HG03342 (cell line): ENCODE results near the gene DIPK1A.
A peak's percentile ranks its signal among the peaks of the same experiment; 100 is the strongest.
"Not testable (repeated sequence)": the region's sequence is repeated elsewhere in the genome, so short reads cannot be mapped to it uniquely, and the experiment has no call there.

ENCODE experiments used
- ATAC-seq: cut with Tn5 transposase; IDR thresholded peaks from one replicate; pipeline ENCODE4 v1.9.1; 2021; ENCODE audit warnings: mild to moderate bottlenecking, moderate library complexity; ENCODE audit not compliant: unreplicated experiment

DIPK1A gene

DNA sequence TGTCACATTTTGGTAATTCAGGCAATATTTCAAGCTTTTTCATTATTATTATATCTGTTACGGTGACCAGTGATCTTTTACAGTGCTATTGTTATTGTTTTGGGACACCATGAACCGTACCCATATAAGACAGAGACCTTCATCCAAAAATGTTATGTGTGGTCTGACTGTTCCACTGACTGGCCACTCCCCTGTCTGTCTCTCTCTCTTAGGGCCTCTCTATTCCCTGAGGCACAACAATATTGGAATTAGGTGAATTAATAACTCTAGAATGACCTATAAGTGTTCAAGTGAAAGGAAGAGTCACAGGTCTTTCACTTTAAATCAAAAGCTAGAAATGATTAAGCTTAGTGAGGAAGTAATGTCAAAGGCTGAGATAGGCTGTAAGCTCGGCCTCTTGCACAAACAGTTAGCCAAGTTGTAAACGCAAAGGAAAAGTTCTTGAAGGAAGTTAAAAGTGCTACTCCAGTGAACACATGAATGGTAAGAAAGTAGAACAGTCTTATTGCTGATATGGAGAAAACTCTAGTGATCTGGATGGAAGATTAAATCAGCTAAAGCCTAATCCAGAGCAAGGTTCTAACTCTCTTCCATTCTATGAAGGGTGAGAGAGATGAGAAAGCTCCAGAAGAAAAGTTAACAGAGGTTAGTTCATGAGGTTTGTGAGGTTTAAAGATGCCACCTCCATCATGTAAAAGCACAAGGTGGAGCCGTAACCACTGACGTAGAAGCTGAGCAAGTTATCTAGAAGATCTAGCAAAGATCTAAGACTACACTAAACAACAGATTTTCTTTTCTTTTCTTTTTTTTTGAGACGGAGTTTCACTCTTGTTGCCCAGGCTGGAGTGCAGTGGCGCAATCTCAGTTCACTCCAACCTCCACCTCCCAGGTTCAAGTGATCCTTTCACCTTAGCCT lies 19.7 kb upstream of the DIPK1A start:
- peak; percentile 63 for ATAC-seq

DNA sequence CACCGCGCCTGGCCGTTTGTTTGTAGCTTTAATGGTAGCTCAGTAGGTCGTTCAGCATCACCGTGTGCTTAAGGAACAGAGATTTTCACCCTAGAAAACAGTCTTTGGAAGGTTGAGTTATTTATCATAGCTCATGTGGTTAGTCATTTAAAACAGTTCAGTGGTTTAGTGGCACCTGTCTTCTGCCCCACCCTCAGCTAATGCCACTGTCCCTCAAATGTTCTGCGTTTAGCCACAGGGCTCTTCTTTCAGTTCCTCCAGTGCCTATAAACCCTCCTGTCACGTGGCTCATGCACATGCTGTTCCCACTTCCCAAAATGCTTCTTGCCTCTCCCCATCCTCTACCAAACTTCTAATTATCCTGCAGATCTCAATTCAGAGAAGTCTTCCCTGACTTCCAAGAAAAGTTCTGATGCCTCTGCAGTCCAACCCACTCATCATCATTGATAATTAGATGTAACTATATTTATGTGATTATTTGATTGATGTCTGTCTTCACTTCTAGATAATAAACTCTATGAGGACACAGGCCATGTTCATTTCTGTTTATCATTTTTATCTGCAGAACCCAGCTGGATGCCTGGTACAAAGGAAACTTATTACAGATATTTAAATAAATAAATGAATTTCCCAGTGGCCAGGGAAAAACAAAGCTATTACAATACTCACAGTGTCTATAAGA lies 14.4 kb upstream of the DIPK1A start:
- peak; percentile 78 for ATAC-seq

DNA sequence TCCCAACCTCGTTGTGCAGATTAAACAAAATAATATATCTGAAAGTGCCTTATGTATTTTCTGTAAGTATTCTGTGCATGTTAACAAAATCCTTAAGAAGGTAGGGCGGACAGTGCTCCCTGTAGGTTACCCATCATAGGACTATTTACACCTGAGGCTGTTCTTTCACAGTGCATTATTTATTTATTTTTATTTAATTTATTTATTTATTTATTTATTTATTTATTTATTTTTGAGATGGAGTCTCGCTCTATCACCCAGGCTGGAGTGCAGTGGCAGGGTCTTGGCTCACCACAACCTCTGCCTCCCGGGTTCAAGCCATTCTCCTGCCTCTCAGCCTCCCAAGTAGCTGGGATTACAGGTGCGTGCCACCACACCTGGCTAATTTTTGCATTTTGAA lies 12.8 kb upstream of the DIPK1A start:
- ATAC-seq = not testable (repeated sequence)

DNA sequence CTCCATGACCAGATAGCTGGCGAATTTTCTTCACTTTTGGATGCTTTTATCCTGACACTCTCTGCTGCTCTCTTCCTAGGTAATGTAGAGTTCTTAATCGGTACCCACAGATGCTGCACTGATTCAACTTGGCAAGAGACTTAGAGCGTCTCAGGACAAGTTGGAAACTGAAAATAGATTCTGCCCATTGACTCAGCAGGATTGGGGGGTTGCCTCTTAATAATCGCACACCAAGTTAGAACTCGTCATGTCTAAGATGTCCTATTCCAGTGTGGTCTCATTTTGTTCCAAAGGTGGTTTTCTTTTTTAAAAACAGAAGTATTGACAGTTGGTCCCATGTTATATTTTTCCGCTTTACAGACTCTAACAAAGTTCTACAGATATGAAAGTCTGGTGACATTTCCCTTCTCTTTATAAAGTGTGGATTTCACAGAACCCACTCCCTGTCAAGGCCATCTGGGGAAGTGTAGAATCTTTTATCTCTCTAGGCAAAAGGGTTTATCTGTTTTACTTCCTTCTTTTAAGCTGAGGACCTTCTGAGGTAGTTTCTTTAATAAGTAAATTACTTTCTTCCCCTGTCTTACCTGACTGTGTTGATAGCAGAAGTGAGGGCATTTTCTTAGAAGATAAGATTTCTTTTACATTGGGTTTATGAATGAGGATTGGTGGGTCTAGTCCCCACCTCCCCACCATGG lies 12.1 kb upstream of the DIPK1A start:
- ATAC-seq = no peak

DNA sequence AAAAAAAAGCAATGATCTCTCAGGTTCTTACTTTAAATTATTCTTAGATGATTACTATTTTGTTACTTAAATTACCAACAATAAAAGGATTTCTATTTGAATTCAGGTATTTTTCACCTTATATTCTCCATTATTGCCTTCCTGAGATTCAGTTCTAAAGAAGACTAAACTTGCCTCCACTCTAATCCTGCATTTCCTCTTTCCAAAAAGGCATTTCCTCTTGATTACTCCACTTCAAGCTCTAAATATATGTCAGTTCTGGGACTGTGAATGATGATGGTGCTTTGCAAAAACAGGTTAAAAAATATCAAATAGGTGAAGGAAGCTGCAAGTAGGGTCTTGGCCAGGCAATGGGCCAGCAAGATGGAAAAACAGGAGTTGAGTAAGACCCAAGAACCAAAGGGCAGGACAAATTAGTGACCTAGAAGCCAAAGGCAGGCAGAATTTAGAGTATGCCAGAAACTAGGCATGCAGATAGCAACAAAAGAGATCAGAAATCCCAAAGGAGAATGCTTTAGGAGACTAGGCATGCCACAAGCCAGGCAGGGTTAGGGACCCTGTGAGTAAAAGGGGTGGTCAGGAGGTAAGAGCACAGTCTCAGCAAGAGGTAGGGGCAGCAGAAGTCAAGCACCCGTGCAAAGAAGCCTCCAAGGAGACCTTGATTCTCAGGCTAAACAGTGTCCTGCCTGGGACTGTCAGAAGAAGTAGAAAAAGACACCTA lies 11.3 kb upstream of the DIPK1A start:
- ATAC-seq = no peak

DNA sequence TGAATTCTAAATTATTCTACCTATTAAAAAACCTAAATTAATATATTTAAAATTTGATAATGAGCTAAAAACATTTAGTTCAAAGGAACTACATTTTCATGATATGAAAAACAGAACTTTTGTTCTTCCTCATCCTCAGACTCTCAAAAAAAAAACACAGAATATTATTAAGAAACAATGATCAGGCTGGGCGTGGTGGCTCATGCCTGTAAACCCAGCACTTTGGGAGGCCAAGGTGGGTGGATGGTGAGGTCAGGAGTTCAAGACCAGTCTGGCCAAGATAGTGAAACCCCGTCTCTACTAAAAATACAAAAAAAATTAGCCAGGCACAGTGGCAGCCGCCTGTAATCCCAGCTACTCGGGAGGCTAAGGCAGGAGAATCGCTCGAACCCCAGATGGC lies 10.7 kb upstream of the DIPK1A start:
- not testable (repeated sequence) for ATAC-seq

DNA sequence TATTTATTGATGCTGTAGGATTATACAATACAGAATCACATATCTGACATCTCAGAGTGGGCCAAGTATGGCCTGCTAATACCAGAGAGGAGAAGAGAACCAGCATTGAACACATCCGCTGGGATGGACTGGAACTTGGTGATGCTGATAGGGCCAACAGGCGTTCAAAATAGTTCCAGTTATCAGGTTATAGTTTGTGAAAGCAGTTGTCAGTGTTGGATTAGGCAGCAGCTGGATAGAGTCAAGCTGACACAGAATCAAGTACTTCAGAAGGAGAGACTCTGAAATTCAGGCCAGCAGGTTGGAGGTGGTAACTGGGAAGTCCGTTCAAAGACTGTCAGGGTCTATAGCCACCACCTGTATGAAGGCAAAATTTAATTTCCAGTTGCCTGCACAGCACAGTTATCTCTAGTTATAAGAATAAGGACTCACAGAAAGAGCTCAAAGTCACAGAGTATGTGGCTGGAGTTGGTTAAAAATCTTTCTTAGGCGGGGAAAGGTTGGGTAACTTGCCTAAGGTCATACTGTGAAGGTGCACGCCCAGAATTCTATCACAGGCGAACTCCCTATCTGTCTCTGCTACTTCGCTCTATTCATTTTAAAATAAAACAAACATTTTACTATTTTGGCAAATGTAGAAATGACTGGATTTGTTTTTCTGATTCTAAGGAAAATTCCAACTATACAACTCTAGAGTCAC lies 9.9 kb upstream of the DIPK1A start:
- no peak for ATAC-seq

DNA sequence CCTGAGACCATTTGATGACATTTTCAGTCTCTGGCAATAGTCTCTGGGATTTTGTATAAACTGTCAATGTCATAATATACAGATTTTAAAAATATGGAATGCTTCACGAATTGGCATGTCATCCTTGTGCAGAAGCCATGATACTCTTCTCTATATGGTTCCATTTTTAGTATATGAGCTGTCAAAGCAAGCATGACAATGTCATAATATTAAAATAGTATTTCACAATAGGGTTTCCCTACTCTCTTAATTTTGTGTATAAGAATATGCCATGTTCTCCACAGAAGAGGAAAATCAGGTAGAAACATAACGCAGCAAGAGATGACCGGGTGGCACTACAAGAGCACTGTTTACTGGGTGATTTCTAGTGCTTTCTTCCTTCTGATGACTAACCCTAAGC lies 8.3 kb upstream of the DIPK1A start:
- no peak for ATAC-seq

DNA sequence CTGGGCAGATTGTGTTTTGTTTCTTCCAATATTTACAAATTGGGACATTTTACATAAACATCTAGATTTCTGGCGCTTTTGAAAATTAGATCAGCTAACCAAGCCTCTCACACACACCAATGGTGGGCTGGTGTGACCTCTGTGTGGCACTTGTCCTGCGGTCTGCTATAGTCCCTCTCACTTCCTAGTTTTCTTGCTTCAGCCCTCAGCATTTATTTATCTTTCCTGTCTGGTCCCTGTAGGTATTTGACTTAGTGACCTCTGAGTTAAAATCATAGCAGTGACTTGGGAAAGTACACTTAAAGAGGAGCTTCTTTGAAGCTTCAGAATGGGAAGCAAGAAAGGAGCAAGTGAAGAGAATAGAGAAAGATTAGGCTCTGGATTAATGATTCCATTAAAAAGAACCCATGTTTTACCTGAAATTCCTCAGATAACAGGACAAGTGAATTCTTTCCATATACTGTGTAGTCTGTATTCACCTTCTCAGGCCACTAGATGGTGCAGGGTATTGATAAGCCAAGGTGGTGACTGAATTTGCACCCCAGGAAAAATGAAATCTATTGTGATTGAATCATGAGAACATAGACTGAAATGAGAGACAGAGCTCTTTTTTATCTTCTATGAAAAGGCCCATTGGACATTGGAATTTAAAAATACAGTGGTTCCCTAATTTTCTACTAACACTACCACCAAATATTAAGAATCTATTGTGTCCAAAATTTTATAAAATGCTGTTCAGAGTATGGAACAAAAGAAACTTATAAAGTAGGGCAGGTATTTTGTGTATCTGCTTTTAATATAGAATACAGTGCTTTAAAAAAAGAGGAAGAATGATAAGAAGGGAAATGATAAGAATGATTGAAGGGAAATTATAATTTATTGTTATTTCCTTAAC lies 7.1 kb upstream of the DIPK1A start:
- peak; percentile 63 for ATAC-seq

DNA sequence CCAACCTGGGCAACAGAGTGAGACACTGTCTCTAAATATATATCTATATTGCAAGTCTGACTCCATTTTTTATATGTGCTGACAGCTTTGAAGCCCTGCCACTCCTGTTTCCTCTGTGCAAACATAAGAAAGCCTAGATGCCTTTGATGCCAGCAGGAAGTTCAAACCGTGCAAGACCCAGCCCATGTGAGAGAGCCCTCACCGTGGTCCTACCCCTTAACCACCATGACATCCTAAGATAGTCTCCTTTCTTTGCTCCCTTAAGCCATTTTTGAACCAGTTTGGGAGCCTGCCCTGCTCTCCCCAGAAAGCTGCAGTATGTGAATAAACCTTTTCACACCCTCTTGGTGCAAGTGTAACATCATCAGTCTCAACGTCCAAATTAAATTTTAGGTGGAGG lies 3.7 kb upstream of the DIPK1A start:
- no peak for ATAC-seq

DNA sequence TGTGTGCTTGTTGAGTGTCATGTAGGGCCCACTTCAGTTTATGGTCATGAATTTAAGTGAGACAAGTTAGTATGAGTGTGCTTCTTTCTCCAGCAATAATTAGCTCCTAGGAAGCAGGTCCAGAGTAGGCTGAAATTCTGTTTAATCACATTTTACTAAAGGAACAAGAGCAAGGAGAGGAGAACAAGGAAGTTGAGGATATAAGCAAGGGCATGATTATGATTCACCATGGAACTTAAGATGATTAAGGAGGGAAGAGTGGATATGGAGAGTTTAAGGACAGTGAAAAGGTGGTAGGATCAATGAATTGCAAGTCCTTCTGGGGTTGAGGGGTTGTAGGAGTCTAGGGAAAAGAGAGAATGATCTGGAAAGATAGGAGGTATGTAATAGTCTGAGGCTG lies 3.1 kb upstream of the DIPK1A start:
- ATAC-seq = no peak

DNA sequence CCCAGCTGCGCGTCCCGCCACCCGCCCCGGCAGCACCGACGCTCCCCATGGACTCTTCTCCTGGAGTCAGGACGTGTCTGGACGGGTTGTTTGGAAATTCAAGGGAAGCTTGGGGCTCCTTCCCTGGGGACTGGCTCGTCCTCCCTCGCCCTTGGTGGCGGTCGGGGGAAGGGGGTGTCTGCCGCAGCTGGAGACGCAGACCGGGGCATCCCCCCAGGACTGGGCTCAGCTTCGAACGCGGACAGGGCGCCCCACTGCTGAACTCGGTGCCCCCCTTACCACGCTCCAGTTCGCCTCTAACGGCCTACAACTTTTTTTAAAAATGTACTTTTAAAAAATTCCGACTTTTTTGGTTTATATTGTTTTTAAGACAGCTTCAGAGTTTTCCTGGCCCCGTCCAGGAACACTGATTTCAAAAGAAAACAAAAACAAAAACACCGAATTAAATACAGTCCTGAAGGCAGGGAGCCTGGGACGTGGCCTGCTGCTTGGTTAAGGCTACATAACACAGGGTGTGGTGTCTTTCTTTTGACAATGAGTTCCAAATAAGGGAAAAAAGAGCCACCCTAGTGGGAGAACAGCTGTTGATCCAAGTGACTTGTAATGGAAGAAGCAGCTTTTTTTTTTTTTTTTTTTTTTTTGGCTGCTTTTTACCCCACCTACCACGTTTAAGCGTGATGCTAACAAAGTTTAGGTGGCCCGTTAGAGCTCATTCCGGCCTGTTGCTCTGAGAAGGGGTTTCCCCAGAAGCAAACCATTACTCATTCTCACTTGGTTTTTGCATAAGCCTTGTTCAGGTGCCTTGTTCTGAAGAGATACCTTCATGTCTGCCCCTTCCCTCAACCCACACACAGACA lies 862 bp upstream of the DIPK1A start:
- ATAC-seq = peak; percentile 65

DNA sequence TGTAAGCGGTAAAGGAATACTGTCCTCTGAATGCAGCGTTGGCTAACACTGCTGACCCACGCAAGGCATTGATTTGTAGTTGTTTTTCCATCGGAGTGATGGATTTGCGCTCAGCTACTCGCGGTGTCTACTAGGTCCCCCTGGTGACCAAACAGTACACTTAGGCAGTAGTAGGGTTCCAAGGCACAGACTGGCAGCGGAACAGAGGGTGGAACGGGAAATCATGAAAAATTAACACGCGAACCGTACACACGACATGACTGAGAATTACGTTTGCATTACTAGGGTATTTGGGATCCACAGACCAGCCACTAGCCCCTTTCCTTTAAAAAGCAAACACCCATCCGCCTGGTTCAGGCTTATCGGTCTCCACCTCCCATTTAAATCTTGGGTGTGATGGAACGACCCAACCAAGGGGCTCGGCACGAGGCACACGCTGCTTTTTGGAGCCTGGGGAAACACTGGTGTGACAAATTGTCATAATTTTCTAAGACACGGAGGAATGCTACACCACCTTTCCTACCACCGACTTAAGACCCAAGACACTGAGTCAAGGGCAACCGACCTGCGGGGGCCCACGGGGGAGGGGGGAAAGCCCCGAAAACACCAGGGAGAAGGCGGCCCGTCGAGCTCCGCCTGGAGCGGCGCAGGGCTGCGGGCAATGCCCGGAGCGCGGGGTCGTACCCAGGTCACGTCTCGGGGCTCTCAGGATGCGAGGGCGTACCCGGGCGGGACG lies 699 bp downstream of the DIPK1A start:
- ATAC-seq = peak; percentile 34

DNA sequence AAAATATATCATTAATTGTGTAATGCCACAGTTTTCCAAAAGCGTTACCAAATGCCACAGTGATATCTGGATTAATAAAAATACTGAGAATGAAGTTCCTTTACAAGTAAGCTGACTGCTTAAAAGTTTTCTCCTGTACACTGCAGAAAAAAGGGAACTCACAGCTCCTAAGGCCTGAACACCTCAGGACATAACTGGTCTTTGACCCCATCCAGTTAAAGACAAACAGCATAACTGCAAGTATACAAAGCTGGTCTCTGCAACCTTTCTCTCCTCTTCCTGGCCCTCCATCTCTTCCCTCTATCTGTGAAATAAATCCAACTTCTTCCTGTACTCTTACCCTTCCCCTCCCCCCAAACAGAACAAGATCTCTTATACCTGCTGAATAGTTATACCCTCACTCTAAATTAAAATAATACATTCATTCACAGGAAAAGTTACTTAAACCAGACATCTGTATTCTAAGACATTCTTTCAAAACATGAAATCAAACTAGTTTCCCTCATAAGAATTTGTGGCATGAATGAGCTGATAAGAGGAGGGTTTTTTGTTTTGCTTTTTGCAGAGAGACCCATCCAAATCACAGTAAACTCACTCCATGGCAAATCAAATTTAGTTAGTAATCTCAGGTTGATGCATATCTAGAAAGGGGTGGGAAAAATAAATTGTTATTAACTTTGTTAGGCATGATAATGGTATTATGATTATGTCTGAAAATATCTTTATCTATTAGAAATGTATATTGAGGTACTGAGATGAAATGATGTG lies 2.9 kb downstream of the DIPK1A start:
- ATAC-seq = no peak

DNA sequence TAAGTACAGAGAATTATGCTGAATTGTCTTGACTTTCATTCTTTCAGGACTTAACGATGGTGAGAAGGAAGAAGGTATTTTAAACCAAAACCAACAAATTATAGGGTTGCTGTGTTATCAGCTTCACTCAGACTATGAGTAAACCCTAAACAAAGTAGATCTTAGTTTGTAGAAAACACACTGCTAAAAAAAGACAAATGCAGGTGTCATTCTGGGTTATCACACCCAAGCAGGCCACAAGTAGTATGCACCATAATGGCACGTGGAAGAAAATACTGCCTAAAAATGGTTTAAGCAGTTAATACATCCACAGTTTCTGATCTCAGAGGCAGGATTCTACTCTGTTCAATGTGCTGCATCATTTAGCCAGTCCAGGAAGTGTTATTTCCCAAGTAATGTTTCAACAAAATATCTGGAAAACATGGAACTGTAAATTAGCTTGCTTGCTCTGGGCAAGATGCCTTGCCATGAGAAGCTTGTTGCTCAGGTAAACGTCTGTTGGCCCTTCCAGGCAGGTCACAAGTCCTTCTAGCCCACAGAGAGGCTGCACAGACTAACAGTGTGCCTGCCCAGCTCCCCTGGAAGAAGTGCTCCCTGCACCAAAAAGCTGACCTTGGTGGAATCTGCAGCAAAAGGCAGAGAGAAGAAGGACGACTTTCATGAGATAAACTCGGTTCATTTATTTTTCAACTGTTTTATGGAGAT lies 4.1 kb downstream of the DIPK1A start:
- peak; percentile 20 for ATAC-seq

DNA sequence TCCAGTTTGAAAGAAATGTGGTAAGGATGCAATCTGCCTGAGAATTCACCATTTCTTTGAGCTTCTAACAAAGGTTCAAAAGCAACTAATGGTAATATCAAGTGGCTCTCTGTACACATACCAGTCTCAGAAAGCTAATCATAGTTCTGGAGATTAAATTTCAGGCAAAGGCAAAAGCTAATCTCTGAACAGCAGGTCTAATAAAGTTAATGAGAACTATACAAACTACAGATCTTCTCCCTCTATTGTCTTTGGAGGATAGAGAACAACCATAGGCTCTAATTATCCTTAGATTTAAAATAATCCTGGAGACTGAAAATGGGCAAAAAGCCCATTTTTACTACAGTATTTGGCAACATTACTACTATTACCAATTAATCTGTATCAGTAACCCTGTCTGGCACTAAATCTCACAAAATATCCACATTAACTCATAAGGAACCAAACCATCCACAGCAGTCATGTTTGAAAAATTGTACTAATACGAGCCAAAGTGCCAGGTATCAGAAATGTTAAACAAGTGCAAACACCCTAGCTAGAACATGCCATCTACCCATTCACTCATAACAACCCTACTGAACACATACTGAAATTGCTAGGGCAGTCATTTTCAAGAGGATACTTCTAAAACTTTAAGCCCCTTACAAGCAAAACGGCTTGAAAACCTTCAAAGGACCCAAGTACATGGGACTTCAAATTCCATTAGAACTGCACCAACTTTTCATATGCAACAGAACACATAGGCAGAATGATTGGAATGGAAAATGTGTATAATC lies 4.8 kb downstream of the DIPK1A start:
- no peak for ATAC-seq
